GM21423 (cell line): ENCODE measurements around the gene UQCRC1.

Experiments
- ATAC-seq: cut with Tn5 transposase; IDR thresholded peaks from one replicate; pipeline ENCODE4 v1.9.1; 2021; ENCODE audit warnings: mild to moderate bottlenecking, moderate library complexity; ENCODE audit not compliant: unreplicated experiment

UQCRC1 gene

GRCh38 chr3:48609088-48610005, at the start of gene UQCRC1:
UQCRC1 (minus strand) TSS chr3:48609646; CDS start chr3:48609620, 26 bp downstream.
- ATAC-seq: peak; percentile 94

GRCh38 chr3:48656841-48657281, 47.4 kb upstream of the UQCRC1 start:
- ATAC-seq: no peak

DNA sequence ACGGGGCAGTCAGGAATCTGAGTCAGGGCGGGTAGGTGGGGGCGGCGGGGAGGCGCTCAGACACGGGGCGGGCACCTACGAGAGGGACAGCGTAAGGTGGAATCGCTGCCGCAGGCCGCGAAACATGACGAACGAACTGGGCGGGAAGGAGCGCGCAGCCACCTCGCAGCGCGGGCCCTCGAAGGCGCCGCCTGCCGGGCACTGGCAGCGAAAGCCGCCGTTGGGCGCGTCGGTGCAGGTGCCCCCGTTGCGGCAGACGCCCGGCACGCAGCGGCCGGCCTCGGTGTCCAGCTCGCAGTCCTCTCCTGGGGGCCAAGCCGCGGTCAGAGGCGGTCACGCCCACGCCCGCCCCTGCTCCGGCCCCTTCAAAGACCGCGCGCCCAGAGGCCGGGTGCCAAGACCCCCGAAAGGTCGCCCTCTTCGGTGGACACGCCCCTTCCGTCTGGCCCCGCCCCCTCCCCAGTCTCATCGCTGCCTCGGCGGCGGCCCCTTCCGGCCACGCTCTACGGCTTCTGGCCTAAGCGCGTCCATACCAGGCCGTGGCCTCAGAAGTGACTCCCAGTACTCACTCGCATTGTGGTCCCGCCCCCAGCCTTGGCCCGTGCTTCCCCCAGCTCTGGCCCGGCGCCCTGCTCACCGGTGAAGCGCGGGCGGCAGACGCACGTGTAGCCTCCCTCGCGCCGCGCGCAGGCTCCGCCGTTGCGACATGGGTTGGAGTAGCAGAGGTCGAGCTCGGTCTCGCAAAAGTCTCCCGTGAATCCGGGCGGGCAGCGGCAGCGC, 46.8 kb upstream of the UQCRC1 start:
- ATAC-seq: peak; percentile 62

DNA sequence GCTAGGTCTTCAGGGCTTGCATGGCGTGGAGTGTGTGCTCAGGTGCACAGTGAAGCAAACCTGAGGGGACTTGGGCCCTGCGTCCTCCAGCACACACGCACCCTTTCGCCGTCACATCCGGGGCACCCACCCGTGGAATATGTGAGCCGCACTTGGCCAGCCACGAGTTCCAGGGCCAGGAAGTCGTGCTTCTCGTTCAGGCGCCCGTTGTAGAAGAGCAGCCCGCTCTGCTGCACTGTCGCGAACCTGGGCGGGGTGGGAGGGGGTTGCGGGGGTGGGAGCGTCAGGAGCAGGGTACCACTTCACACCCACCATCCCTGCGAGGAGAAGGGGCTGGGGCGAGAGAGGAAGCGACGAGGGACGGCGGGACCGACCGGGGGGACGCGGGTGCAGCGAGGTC, 46.2 kb upstream of the UQCRC1 start:
- ATAC-seq: peak; percentile 3

DNA sequence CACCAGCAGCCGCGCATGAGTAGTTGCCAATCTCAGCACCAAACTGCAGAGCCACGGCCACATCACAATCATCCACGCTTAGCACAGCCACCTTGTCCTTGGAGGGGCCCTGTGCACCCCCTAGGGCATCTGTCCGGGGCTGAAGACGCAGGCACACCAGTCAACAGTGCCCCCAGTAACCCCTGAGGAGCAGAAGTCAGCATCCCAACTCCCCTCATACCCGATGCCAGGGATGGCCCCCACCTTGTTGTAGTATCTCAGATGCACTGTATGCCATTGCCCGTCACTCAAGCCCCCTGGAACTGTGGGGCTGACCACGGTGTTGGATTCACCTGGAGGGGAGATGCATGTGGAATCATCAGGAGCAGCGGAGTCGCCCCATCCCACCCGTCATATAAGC, 45.6 kb upstream of the UQCRC1 start:
- no peak for ATAC-seq

DNA sequence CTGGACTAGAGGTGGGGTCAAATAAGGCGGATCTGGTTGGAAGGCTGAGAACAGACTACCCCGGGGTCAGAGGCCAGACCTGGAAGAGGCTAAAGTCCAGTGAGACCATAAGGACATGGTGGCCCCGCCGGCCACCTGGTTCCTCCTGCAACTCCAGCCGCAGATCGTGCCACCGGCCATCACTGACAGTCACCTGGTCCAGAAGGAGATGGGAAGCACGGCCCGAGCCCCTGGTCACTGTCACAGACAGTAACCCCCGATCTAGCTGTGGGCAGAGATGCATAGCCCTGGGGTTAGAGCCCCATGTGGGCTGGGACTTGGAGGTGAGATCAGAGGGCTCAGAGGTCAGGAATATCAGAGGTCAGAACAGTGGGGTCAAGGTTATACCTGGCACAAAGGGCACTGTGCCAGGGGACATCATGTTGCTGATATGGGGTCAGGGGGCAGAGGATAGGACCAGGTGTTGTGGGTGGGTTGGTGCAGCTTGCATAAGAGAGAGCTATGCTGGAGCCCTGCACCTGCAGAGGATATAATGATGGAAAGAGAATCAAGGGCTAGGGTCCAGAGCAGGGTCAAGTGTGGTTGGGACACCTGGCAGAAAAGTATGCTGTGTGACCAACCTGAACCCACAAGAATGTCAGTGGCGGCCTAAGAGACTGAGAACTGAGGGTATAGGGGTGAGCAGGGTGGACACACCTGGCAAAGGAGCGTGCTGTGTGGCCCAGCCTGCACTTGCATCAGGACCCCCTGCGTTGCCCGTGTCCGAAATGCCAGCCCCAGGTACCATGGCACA, 43.7 kb upstream of the UQCRC1 start:
- no peak for ATAC-seq

DNA sequence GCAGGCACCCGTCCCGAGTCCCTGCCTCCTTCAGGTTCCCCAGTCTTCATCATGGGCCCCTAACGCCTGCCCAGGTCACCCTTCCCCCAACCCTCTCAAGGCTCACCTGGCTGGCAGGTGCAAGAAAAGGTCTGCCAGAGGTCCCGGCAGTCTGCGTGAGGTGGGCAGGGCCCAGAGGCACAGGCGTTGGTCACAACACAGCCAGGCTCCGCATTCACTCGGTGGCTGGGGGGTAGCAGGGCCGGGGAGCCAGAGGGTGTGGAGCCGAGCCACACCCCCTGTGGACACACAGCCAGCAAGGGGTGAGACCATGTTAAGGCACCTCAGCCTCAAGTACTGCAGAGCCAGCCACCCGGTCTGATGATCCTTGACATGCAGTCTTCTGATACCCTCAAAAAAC, 42.3 kb upstream of the UQCRC1 start:
- ATAC-seq: no peak

- no peak for ATAC-seq
Measured at GRCh38 chr3:48650723-48651122, 41.3 kb upstream of the UQCRC1 start.

DNA sequence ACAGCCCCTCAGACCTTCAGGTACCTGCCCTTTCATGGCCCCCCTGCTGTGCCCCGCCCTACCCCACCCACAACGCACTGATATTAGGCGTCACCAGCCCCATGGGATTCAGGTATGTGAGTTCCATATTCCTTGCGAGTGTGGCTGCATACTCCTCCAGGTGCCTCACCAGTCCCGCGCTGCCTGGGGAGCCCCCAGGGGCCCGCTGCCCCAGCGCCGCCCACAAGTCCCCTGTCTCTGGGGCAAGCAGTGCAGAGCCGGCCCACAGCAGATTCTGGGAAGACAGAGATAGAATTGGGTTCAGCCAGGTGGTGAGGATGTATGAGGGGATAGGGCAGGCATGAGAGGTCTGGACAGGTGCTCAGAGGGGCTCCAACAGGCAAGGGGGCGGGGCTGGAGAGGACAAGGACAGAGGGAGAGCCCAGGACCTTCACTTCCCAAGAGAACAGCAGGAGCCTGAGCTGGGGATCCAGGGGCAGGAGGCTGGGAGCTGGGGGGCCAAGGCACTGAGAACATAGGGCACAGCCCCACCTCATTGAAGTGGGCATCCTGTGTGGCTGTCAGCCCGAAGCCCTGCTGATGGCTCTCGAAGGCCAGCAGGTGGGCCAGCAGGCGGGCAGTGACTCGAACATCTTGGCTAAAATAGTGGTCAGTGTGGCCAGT, 38.9 kb upstream of the UQCRC1 start:
- ATAC-seq: no peak

DNA sequence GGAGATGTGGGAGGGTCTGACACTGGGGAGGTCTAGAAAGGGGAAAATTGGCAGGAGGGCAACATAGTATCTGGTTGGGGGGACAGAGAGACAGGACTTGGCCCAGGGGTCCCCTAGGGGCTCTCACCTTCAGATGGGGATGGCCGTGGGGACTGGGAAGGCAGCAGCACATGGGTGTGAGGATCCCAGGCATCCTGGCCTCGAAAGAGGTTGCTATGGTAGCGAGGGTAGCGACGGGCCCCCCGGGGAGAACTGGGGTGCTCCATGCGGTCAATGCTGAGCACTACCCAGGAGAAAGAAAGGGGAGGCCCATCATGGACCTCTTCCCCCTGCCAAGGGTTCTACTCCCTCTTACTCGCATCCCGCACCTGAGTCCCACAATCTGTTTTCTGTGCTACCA, 38.3 kb upstream of the UQCRC1 start:
- no peak for ATAC-seq

- ATAC-seq: no peak
Measured at GRCh38 chr3:48644898-48645760, 35.7 kb upstream of the UQCRC1 start.

DNA sequence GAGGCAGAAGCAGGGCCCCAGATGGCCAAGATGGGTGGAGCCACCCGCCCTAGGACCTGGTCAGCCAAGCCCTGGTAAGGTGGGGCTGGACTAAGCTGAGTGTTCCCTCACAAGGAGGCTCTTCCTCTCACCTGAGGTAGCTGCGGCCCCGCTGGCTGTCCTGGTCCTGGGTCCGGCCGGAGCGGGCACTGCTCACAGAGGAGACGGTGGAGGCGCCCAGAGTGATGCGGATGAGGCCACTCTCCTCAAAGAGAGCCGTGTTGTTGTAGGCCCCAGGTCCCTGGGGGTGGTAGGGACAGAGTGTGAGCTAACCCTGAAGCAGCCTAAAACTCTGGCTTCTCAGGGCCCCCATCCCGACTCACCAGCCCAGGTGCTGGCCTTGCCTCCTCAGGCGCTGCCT, 33.2 kb upstream of the UQCRC1 start:
- ATAC-seq: no peak

GRCh38 chr3:48641396-48641795, 31.9 kb upstream of the UQCRC1 start:
- ATAC-seq: no peak

DNA sequence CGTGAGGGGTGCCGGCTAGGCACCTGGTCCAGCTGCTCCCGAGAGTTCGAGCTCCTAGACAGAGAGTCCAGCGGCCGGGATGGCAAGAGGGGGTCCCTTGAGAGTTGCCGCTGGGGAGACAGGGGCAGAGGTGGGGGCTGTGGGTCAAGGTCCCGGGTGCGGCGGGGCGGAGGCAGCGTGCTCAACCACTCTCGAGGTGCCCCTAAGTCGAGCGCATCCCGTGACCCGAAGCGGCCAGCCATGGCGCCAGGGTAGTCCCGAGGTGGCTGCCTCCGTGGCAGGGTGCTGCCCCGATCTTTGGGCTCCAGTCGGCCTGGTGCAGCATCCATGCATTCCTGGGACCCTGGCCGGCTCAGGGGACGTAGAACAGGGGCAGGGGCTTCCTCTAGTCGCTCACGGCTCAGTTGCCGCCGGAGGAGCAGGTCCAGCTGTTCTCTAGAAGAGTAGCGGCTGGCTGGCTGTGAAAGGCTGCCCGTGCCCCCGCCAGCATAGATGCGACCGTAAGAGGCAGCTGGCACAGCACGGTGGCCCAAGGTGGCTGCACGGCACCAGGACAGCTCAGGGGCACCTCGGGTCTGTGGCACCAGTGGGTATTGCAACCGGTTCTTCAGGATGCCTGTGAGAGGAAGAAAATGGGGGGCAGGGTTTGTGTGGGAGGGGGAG, 30.6 kb upstream of the UQCRC1 start:
- ATAC-seq: no peak

GRCh38 chr3:48637305-48637704, 27.9 kb upstream of the UQCRC1 start:
- no peak for ATAC-seq

- no peak for ATAC-seq
Measured at GRCh38 chr3:48636149-48636655, 26.8 kb upstream of the UQCRC1 start.

DNA sequence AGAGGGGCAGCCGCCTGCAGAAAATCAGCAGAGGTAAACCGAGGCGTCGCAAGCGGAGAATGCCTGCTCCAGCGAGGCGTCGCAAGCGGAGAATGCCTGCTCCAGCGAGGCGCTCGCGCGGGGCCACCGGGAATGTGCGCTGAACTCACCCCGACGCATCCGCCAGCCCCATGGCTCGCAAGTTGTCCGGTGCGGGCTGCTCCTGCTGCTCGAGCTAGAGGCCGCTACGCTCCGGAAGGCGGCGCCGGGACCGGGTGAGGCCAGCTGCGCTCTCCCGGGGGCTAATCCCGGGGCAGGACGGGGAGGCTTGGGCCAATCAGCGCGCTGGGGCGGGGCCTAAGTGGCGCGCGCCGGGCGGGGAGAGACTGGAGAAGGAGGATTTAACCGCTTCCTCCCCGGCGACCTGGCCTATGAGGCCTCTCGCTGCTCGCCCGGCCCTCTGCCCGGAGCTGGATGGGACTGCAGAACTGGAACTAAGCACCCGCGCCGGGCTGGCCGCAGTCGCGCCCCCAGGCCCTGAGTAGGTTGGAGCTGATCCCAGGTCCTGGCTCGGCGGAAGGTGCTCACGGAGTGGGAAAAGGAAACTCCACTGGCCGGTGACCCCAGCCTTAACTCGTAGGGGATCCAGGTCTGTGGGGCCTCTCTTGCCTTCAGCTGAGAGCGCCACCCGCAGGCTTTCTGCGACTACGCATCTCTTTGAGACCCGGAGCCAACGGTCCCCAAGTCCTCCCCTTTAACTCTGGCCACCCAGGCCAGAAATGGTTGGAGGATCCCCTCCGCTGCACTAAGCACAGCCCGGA, 26.0 kb upstream of the UQCRC1 start, which contains the start of gene SLC26A6:
TSS of gene SLC26A6 (minus strand) at position 240 of the 800 bp plus-strand sequence. CDS start at position 172, 68 bp downstream.
- peak; percentile 88 for ATAC-seq

- peak; percentile 8 for ATAC-seq
Measured at GRCh38 chr3:48634661-48635221, 25.3 kb upstream of the UQCRC1 start.
